ENCODE data around the gene TNRC6C. TPM values are rescaled to one million over a fixed set of nuclear protein-coding genes. Genes with fewer than 3 reads are reported as not detected.
"Not testable (repeated sequence)": the region's sequence is repeated elsewhere in the genome, so short reads cannot be mapped to it uniquely, and the experiment has no call there.

Gene TNRC6C
- total RNA-seq, 1 donor from 2014 or later, result 25.8 TPM

DNA sequence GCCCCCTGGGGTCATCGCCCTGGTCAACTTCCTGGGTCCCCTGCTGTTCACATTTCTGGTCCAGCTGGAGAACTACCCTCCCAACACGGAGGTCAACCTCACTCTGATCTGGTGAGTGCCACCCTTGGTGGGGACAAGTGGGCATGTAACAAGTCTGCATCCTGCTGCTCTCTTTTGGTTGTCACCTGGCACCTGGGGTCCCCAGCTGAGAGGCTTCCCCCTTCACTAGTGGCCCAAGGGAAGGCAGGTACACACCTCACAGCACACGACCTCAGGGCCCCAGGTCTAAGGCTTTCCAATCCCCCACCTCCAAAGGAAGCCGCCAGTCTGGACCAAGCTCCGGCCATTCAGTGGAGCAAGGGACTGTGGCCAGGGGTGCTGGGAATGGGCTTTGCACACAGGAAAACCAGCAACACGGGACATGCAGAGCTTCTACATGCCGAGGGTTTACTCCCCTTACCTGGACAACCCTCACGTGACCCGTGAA lies 176.4 kb downstream of the TNRC6C start:
- TF ChIP-seq, protein P1, sequence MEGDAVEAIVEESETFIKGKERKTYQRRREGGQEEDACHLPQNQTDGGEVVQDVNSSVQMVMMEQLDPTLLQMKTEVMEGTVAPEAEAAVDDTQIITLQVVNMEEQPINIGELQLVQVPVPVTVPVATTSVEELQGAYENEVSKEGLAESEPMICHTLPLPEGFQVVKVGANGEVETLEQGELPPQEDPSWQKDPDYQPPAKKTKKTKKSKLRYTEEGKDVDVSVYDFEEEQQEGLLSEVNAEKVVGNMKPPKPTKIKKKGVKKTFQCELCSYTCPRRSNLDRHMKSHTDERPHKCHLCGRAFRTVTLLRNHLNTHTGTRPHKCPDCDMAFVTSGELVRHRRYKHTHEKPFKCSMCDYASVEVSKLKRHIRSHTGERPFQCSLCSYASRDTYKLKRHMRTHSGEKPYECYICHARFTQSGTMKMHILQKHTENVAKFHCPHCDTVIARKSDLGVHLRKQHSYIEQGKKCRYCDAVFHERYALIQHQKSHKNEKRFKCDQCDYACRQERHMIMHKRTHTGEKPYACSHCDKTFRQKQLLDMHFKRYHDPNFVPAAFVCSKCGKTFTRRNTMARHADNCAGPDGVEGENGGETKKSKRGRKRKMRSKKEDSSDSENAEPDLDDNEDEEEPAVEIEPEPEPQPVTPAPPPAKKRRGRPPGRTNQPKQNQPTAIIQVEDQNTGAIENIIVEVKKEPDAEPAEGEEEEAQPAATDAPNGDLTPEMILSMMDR (IDR thresholded peaks at IDR 0.05), result no peak
- no peaks in the 10 kb centered on the region for H3K9me3 ChIP-seq
- H3K4me3 ChIP-seq, result no peak overlapping the region
- no peaks in the 10 kb centered on the region for H3K36me3 ChIP-seq
- peaks cover 0 to 10% of the 10 kb centered on the region in 2 donors for H3K4me1 ChIP-seq
- DNase-seq (ENCODE audit: low spot score in 2 of 2), result no peak
- H3K27ac ChIP-seq, result no peak overlapping the region
- intact Hi-C loops (cut with DNase I), result no loop called here
- no peaks in the 10 kb centered on the region for H3K27me3 ChIP-seq

DNA sequence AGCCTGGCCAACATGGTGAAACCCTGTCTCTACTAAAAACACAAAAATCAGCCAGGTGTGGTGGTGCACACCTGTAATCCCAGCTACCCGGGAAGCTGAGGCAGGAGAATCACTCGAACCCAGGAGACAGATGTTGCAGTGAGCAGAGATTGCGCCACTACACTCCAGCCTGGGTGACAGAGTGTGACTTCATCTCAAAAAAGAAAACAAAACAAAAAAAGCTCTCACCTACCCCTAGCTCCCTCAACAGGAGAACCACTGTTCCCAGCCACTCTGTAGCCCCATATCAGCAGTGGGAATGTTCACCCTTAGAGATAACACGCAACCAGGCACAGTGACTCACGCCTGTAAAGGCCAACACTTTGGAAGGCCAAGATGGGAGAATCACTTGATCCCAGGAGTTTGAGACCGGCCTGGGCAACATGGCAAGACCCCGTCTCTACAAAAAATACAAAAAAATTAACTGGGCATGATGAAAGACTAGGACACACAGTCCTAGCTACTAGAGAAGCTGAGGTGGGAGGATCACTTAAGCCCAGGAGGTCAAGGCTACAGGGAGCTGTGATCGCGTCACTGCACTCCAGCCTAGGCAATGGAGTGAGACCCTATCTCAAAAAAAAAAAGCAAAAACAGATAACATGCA lies 177.5 kb downstream of the TNRC6C start:
- no peak overlapping the region for H3K4me3 ChIP-seq
- peaks cover 0 to 10% of the 10 kb centered on the region in 2 donors for H3K4me1 ChIP-seq
- H3K9me3 ChIP-seq, result no peaks in the 10 kb centered on the region
- TF ChIP-seq, protein P1 (IDR thresholded peaks at IDR 0.05), result no peak
- no peaks in the 10 kb centered on the region for H3K36me3 ChIP-seq
- H3K27ac ChIP-seq, result no peak overlapping the region
- DNase-seq (ENCODE audit: low spot score in 2 of 2), result no peak
- H3K27me3 ChIP-seq, result no peaks in the 10 kb centered on the region
- intact Hi-C loops (cut with DNase I), result no loop called here

DNA sequence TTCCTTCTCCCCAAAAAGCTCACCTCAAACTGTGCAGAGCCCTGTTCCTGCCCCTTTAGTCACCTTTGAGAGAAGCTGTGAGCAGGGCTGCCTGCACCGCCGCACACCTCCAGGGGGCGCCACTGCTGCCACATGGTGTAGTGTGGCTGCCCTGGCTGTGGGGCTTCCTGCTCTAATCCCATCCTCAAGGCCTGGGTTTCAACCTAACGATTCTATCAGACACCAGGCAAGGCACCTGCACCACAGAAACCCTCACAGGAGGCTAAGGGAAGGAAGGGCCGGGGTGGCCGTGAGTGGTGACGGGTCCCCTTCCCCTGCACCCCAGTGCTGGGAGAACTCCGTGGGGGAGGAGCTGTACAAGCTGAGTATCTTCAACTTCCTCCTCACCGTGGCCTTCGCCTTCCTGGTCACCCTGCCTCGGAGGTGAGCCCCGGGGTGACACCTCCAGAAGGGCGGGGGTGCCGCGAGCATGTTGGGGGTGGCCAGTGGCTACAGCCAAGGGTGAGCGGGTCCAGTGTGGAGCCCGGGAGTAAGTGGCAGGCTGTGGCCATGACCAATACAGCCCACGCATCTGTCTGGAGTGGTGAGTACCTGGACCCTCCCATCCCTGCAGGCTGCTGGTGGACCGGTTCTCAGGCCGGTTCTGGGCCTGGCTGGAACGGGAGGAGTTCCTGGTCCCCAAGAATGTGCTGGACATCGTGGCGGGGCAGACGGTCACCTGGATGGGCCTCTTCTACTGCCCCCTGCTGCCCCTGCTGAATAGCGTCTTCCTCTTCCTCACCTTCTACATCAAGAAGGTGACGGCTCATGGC lies 179.1 kb downstream of the TNRC6C start:
- DNase-seq (ENCODE audit: low spot score in 2 of 2), result no peak
- H3K27me3 ChIP-seq, result no peaks in the 10 kb centered on the region
- TF ChIP-seq, protein P1 (IDR thresholded peaks at IDR 0.05), result no peak
- no peaks in the 10 kb centered on the region for H3K9me3 ChIP-seq
- intact Hi-C loops (cut with DNase I), result no loop called here
- H3K4me1 ChIP-seq, result no peaks in the 10 kb centered on the region
- no peak overlapping the region for H3K4me3 ChIP-seq
- no peak overlapping the region for H3K27ac ChIP-seq
- H3K36me3 ChIP-seq, result no peaks in the 10 kb centered on the region

DNA sequence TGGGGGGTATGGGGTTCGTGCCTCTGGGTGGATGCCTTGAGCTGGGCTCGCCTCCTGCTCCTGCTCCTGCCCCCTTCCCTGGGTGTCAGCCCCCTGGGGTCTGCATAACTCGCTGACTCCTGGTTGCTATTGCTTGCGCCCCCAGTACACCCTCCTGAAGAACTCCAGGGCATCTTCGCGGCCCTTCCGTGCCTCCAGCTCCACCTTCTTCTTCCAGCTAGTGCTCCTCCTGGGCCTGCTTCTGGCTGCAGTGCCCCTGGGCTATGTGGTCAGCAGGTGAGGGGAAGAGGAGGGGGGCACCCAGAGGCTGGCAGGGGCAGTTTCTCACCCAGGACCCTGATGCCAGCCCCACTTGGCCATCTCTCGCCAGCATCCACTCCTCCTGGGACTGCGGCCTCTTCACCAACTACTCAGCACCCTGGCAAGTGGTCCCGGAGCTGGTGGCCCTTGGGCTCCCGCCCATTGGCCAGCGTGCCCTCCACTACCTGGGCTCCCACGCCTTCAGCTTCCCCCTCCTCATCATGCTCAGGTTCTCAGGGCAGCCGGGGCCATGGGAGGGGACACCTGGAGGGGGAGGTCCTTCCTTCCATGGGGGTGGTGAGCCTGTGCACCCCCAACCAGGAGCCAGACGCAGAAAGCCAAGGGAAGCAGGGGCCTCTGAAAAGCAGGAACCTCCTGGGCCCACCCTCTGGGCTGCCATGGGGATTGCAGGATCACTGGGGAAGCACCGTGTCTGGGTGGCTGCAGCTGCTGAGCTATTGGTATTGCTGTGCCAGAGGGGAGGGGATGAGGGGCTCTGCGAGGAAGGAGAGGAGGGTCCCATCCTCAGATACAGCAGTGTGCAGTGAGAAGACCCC lies 179.9 kb downstream of the TNRC6C start:
- H3K4me3 ChIP-seq, result no peak overlapping the region
- H3K9me3 ChIP-seq, result no peaks in the 10 kb centered on the region
- intact Hi-C loops (cut with DNase I), result no loop called here
- H3K4me1 ChIP-seq, result no peaks in the 10 kb centered on the region
- no peak overlapping the region for H3K27ac ChIP-seq
- DNase-seq (ENCODE audit: low spot score in 2 of 2), result no peak
- no peaks in the 10 kb centered on the region for H3K36me3 ChIP-seq
- H3K27me3 ChIP-seq, result no peaks in the 10 kb centered on the region
- TF ChIP-seq, protein P1 (IDR thresholded peaks at IDR 0.05), result no peak

DNA sequence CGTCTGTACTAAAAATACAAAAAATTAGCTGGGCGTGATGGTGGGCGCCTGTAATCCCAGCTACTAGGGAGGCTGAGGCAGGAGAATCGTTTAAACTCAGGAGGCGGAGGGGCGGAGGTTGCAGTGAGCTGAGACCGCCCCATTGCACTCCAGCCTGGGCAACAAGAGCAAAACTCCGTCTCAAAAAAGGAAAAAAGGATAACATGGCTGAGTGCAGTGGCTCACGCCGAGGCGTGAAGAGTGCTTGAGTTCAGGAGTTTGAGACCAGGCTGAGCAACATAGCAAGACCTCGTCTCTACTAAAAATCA lies 181.3 kb downstream of the TNRC6C start:
- intact Hi-C loops (cut with DNase I); H3K4me1 ChIP-seq; H3K36me3 ChIP-seq; H3K4me3 ChIP-seq; H3K27ac ChIP-seq; H3K9me3 ChIP-seq; DNase-seq (ENCODE audit: low spot score in 2 of 2); H3K27me3 ChIP-seq: not testable (repeated sequence)
